C4-2B (cell line): ENCODE data around the gene P2RX6.
"Not testable (repeated sequence)": the region's sequence is repeated elsewhere in the genome, so short reads cannot be mapped to it uniquely, and the experiment has no call there.

Source experiments
- H3K27ac ChIP-seq: fragments of 450-650 bp; 2 replicates; pipeline ENCODE4 v1.5.1; 2017
- ZFX ChIP-seq: fragments of 450-650 bp; IDR thresholded peaks from 2 replicates; pipeline ENCODE4 v1.6.1; 2017
- TF ChIP-seq, protein P1 (sequence below): fragments of 450-650 bp; conservative IDR thresholded peaks from 2 replicates; pipeline ENCODE4 v1.5.1; 2017; ENCODE audit warnings: mild to moderate bottlenecking

The P2RX6 gene

DNA sequence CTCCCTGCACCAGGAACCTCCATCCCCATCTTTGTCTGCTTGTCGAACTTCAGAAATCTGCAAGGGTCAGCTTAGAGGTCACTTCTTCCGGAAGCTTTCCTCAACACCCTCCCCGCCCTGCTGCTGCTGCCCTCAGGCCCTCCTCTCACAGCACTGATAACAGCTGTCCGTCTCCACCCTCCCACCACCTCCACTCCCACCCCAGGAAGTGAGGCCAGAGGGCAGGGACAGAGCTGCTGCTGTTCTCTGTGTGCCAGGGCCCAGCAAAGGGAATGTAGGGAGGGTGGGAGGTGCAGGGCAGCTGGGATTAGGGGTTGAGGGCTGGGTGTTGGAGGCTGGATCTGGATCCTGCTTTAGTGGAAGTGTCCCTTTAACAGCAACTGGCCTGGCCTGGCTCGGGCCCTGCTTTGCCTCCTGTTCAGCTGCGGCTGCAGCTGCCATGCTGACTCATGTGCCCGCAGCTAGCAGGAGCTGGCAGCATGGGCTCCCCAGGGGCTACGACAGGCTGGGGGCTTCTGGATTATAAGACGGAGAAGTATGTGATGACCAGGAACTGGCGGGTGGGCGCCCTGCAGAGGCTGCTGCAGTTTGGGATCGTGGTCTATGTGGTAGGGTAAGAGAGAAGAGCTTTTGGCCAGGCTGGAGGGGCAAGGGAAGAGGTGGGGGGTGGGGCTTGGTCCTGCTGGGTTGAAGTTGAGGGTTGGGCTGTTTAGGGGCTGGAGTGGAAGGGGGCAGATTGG, at the start of gene P2RX6:
Gene P2RX6 (plus strand): TSS at position 440 of the 740 bp plus-strand sequence. CDS start 10 bp downstream, at position 450.
- no peak for TF ChIP-seq ZFX
- TF ChIP-seq, protein P1, sequence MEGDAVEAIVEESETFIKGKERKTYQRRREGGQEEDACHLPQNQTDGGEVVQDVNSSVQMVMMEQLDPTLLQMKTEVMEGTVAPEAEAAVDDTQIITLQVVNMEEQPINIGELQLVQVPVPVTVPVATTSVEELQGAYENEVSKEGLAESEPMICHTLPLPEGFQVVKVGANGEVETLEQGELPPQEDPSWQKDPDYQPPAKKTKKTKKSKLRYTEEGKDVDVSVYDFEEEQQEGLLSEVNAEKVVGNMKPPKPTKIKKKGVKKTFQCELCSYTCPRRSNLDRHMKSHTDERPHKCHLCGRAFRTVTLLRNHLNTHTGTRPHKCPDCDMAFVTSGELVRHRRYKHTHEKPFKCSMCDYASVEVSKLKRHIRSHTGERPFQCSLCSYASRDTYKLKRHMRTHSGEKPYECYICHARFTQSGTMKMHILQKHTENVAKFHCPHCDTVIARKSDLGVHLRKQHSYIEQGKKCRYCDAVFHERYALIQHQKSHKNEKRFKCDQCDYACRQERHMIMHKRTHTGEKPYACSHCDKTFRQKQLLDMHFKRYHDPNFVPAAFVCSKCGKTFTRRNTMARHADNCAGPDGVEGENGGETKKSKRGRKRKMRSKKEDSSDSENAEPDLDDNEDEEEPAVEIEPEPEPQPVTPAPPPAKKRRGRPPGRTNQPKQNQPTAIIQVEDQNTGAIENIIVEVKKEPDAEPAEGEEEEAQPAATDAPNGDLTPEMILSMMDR, result no peak
- H3K27ac ChIP-seq, result no peak within 1 kb of the TSS

- no peak overlapping the region for H3K27ac ChIP-seq
- TF ChIP-seq ZFX, result no peak
Observed at GRCh38 chr22:20965888-20966855, 48.8 kb upstream of the P2RX6 start.

- TF ChIP-seq, protein P1, result no peak
- TF ChIP-seq ZFX, result no peak
- H3K27ac ChIP-seq, result no peak within 1 kb of the TSS
Observed at GRCh38 chr22:20966883-20967696, 47.9 kb upstream of the P2RX6 start, which contains the start of gene AIFM3. Gene AIFM3, plus strand, starts transcription at chr22:20967255. Its CDS starts 690 bp downstream, at chr22:20967945.

- no peak for TF ChIP-seq ZFX
- TF ChIP-seq, protein P1, result no peak
- no peak overlapping the region for H3K27ac ChIP-seq
Observed at GRCh38 chr22:20967697-20968211, 47.2 kb upstream of the P2RX6 start.

GRCh38 chr22:20968281-20968977, 46.5 kb upstream of the P2RX6 start:
- TF ChIP-seq, protein P1, result no peak
- no peak for TF ChIP-seq ZFX
- H3K27ac ChIP-seq, result no peak overlapping the region

DNA sequence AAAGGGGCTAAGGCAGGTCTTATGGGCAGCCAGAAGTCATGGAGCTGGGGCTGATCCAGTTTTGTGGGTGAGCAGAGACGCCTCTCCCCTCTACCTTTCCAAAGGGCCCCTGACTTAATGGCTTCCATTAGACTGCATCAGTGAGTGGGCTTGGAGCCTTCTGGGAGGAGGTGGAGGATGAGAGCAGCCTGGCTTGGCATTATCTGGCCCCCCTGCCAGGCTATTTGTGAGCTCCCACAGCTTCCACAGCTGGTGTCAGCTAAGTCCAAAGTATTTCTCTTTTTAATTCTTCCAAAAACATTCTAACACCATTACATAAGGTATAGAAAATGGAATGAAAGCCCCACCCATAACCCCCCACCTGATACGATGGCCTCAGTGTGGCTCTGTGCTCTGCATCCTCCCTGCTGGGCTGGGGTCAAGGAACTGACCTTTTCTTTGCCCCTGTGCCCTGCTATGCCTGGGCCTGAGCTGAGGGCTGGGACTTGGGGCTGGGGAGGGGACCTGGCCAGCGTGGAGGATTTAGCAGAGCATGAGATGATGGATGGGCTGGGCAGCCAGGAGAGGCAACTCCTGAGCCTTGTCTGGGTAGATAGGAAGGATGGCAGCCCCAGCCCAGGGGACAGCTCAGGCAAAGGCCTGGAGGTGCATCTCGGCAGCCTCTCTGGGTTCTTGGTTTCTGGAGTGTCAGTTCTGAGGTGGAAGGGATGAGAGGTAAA, 43.9 kb upstream of the P2RX6 start:
- no peak overlapping the region for H3K27ac ChIP-seq
- no peak for TF ChIP-seq ZFX

DNA sequence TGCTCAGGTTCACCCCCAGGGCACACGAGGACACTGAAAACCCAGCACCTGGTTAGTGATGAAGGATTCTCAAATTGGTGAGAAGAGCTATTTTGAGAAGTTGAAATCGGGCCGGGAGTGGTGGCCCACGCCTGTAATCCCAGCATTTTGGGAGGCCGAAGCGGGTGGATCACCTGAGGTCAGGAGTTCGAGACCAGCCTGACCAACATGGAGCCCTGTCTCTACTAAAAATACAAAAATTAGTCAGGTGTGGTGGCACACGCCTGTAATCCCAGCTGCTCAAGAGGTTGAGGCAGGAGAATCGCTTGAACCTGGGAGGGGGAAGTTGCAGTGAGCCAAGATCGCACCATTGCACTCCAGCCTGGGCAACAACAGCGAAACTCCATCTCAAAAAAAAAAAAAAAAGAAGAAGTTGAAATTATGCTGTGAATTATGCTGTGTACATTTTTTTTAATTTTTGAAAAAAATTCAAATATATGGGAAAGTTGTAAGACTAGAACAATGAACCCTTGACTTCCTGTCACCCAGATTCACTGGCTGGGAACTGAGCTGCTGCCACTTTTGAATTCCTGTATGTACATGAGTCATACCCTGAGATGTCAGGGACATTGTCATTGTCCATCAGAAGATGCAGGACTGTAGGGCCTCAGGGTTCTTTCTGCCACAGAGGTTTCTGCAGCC, 42.8 kb upstream of the P2RX6 start:
- H3K27ac ChIP-seq, result not testable (repeated sequence)
